Erythroblast (primary cell): ENCODE measurements around the gene CTCFL.

Experiments
- GATA1 ChIP-seq: IDR thresholded peaks from 2 replicates; pipeline ENCODE4 v1.6.1; 2011; ENCODE audit warnings: low read depth, mild to moderate bottlenecking, control low read depth, low read length, moderate library complexity
- POLR2A ChIP-seq: IDR thresholded peaks from 2 replicates; pipeline ENCODE4 v1.6.1; 2011; ENCODE audit warnings: mild to moderate bottlenecking, low read length

DNA sequence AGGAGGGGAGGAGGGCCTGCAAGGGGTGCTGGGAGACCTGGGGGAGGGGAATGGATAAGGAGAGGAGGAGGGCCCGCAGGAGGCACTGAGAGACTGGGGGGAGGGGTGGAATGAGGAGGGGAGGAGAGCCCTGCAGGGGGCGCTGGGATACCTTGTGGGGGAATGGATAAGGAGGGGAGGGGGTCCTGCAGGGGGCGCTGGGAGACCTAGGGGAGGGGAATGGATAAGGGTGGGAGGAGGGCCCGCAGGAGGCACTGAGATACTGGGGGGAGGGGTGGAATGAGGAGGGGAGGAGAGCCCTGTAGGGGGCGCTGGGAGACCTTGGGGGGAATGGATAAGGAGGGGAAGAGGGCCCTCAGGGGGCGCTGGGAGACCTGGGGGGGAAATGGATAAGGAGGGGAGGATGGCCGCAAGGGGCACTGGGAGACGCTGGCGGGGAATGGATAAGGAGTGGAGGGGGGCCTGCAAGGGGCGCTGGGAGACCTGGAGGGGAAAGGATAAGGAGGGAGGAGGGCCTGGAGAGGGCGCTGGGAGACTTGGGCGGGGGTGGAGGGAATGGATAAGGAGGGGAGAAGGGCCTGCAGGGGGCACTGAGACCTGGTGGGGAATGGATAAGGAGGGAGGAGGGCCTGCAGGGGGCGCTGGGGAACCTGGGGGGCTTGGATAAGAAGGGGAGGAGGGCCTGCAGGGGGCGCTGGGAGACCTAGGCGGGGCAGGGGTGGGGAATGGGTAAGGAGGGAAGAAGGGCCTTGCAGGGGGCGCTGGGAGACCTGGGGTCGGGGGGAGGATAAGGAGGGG is 1.3 kb upstream of the CTCFL start:
- no peak for TF ChIP-seq POLR2A
- TF ChIP-seq GATA1 = no peak
